T-helper 9 cell (primary cell): Measurements from ENCODE around the gene ARG2.

Experiments used
- DNase-seq: peaks from one replicate; pipeline ENCODE4 v3.0.0-alpha.2; 2020
- total RNA-seq, 2 donors: gene quantifications; one replicate each; lab custom pipeline; 2026; lab: John Stamatoyannopoulos, UW

Gene ARG2
- total RNA-seq, result 1.3 to 6.3 reads per million in 2 donors

DNA sequence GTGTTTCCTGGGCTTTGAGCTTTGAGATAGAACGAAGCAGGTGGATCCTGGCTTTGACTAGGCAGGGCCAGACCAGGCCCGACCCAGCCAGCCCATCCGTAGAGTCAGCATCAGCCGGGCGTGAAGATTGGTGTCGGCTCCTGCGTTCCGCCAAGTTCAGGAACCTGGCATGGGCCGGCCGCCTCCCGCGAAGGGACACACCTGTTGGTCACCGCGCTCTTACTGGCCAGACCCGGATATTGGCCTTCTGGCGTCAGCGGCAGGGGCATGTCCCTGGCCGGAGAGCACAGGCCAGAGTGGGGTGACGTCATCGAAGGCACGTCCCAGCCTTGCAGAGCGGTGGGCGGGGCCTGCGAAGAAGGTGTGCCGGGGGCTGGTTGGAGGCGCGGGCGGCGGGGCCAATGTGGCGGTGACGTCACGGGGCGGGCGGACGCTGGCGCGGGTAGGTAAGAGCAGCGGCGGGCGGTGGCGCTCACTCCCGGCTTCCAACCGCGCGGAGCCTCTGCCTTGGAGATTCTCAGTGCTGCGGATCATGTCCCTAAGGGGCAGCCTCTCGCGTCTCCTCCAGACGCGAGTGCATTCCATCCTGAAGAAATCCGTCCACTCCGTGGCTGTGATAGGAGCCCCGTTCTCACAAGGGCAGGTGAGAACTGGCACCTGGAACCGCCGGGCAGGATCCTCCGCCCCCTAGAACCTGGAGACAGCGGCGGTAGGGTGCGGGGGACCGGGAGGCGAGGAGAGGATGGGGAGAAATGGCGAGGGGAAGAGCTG lies at the start of gene ARG2:
Gene ARG2 (plus strand): TSS at position 475 of the 771 bp plus-strand sequence. CDS start 58 bp downstream, at position 533.
- DNase-seq, result peak; percentile 98

DNA sequence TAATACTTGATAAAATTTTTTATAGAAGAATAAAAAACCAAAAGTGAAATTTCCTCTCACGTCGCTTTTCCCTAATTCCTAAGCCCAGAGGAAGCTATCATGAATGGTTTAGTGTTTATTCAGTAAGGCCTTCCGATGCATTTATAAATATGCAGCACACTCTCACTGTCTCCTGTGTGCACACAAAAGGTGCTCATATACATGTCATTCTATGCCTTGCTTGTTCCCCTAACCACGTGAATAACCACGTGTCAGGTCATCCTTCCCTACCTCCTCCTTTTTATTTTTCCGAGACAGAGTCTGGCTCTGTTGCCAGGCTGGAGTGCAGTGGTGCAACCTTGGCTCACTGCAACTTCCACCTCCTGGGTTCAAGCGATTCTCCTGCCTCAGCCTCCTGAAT lies 49.3 kb upstream of the ARG2 start:
- DNase-seq, result no peak

DNA sequence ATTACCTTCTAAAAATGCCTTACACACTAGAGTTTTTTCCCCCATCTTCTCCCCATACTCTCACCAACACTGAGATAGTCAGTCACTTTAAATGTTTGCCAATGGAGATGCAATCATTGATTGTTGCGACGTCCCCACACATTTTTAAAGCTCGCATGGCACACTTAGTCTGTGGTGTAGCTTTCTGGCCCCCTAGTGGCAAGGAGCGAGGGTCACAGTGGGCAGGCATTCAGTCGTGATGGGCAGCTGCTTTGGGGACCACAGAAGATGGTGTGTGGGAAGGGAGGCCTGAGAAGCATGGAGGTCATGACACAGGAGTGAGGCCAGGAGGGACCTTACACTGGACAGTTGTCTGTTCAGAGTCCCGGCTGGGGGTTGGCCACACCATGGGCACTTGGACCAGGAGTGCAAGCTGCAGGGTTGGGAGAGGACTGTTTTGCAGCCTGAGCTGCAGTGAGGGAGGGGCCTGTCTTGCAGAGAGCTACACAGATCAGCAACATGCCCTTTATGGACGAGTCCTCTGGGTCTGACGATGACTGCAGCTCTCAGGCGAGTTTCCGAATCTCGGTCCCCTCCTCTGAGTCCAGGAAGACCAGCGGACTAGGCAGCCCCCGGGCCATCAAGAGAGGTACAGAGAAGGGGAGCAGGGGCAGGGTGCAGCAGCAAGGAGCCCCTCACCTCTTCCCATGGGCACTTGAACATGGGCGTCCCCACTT lies 48.3 kb upstream of the ARG2 start:
- DNase-seq, result peak; percentile 55

DNA sequence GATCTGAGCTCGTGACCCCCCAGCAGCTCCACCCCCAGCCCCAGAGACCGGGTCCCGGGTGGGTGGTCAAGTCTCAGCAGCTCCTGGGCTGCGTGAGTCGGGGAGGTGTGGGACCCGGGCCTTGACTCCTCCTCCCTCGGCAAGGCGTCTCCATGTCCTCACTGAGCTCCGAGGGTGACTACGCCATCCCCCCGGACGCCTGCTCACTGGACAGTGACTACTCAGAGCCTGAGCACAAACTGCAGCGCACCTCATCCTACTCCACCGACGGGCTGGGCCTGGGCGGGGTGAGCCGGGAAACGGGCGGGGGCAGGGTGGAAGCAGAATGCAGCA lies 47.8 kb upstream of the ARG2 start:
- no peak for DNase-seq

DNA sequence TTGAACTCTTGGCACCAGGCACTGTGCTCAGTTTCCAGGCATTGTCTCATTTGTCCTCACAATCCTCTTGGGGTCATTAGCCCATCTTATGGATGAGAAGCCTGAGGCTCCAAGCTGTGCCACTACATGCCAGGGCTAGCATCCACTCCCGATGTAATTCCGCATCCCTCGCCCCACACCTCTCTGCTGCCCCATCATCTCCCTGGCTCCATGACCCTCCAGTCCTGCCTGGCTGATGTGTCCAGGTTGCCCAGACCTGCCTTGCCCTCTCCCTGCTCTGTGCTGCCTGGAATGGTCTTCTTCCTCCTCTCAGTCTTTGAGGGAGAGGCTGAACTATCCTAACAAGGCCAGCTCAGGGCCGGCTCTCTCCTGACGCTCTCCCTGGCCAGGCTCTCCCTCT lies 47.1 kb upstream of the ARG2 start:
- no peak for DNase-seq

DNA sequence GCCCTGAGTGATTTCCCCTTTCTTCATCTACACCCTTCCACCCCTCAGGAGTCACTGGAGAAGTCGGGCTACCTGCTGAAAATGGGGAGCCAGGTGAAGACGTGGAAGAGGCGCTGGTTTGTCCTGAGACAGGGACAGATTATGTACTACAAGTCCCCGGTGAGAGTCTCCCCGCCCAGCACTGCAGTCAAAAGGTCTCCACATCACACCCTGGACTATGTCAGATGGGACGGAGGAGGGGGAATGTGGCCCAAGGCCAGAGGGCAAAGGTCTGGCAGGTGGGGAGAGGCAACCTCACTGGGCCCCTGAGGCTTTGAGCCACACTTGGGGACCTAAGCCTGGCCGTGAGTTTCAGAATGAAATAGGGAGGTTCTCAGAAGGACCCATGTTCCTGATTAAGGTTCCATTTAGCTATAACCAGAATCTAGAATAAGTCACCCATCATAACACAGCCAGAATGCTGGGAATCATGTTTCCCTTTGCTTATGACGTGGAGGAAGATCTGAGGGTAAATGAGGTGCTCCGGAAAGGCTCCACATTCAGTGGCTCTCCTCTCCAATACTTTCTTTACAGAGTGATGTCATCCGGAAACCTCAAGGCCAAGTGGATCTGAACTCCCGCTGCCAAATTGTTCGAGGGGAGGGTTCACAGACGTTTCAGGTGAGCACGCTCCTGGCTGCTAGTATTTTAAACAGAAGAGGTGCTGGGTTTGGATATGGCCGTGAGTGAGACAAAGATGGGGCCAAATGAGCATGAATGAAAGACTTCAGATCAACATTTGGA lies 46.3 kb upstream of the ARG2 start:
- no peak for DNase-seq

DNA sequence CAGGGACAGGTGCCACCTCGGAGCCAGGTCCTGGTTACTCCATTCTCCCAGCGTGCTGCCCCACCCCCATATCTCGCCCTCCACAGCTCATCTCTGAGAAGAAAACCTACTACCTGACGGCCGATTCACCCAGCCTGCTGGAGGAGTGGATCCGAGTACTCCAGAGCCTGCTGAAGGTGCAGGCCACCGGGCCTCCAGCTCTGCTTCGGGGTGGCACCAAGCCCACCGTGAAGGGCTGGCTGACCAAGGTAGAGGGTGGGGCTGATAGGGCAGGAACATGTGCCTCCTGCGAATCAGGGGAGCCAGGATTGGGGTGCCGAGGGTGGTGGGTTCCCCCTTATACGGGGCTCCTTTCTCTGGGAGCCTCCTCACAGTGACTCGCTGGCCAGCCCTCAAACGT lies 45.6 kb upstream of the ARG2 start:
- DNase-seq, result no peak

DNA sequence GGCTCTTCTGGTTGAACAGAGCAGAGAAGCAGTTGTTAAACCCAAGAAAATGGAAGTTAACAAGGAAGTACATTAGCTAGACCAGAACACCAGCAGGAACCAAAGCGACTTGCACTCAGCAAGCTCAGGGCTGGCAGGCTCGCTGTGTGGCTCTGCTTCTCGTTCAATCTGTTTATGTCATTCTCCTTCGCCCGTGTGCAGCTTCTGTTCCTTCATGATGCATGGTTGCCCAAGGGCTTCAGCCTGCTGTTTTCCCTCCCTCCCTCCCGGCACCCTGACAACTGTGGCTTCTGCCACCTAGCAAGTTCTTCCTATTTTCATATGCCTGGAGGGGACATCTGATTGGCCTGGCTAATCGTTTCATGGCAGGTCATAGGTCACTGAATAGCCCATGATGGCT lies 44.9 kb upstream of the ARG2 start:
- DNase-seq, result no peak

DNA sequence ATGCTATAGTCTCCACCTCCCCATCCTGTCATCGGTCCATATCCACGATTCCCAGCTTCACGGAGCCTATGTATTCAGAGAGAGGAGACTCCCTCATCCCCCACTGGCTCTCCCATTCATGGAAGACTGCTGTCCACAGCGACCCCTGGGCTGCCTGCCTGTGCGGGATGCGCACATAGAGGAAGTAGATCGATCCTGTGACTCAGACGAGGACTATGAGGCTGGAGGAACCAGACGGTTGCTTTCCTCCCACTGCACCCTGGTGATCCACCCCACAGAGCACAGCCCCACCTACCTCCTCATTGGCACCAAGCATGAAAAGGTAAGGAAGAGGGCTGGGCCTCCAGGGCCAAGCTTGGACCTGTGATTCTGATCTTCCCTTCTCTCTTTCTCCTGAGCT lies 44.0 kb upstream of the ARG2 start:
- DNase-seq, result no peak

DNA sequence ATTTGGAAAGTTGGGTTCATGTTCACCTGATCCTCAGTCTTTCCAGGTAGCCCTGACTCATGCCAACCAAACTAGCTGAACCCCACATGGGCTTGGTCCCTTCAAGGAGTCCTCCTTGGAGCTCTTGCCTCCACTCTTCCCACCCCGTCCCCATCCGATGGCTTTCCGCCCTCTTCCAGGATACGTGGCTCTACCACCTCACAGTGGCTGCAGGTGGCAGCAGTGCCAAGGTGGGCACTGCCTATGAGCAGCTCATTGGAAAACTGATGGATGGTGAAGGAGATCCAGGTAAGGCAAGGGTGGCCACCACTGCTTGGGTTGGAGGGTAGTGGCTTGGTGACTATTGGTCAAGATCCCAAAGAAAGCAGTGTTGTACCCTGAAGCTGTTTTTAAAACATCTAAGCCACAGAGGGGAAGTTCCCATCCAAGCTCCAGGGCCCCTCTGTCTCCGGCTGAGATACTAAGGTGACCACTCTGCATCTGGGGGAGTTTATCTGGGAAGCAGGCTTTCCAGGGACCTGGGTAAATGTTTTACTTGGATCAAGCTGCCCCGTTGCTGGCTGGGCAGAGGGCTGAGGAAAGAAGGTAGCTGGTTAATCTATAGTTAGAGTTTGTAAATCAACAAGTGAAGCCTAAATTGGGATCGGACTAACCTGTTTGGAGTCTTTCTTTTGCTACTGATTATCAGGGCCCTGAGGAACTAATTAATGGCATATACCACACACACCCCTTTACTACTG lies 43.3 kb upstream of the ARG2 start:
- DNase-seq, result no peak

DNA sequence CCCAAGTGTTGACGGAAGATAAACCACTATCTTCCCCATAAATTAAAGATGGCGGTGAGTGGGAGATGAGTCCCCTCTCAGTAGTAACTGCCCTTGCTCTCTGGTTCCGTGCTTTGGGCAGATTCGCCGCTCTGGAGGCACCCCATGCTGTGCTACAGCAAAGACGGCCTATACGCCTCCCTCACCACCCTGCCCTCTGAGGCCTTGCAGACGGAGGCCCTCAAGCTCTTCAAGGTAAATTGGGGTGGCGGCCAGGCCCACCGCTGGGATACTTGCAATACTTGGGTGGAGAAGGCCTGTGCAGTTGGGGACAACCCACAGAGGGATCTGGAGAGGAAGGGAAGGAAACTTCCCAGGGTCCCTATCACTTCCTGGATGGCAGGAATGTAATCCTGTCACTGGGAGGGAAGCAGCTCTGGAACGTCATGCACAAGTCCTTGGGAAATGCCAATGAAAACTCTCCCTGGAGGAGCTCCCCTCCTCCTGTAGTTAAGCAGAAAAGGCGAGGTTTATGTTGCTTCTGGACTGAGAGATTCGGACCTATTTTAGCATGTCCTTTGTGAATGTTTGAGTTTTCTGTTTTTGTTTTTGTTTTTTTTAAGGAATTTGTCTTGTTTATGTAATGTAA lies 42.4 kb upstream of the ARG2 start:
- DNase-seq, result no peak

DNA sequence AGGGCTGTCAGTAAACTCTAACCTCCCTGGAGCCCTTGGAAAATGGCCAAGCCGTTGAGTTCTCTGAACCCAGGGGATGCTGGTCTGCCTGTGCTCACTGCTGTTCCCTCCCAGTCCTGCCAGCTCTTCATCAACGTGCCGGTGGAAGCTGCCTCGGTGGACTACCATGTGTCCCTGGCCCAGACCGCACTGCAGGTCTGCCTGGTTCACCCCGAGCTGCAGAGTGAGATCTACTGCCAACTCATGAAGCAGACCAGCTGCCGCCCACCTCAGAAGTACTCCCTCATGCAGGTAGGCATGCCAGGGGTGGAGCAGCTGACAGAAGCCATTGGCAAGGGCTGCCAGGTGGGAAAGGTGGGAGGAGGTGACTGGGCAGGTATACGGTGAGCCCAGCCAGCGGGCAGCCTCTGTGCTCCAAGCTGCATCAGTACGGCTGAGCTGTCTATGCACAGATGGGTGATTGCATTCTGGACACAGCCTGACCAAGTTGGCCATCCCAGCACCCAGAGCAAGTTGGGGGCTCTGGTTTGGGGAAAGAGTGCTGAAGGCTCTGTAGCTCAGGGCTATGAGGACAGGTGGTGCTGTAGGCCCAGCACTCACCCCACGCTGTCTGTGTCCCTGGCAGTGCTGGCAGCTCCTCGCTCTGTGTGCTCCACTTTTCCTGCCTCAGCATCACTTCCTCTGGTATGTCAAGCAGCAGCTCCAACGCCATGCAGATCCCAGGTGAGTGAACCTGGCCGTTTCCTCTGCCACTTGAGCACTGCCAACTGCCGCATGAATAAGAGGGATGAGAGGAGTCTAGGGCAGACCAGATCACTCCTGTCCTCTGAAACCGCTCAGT lies 41.6 kb upstream of the ARG2 start:
- DNase-seq, result no peak

DNA sequence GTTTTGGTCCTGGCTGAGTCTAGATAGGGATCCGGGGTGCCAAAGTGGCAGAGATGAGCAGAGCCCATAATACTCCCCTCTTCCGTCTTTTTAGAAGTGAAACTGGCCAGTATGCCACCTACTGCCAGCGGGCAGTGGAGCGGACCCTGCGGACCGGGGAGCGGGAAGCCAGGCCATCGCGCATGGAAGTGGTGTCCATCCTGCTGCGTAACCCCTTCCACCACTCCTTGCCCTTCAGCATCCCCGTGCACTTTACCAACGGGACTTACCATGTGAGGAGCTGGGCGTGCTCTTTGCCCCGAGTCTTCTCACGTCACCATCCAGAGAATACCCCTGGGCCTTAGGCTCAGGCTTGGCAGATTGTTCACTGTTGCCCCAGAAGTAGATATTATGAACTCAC lies 40.7 kb upstream of the ARG2 start:
- no peak for DNase-seq

DNA sequence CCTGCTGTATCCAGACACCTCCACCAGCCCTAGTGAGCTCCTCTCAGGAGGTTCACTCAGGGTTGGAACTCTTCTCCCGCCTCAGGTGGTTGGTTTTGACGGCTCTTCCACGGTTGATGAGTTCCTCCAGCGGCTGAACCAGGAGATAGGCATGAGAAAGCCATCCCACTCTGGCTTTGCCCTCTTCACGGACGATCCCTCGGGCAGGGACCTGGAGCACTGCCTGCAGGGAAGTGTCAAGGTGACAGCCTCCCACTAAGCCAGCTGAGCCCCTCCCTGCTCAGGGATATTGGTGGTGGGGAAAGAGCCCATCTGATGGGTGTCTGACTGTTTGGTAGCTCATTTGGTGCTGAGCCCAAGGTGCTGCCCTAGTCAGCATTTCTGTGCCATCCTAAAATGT lies 40.1 kb upstream of the ARG2 start:
- DNase-seq, result no peak

DNA sequence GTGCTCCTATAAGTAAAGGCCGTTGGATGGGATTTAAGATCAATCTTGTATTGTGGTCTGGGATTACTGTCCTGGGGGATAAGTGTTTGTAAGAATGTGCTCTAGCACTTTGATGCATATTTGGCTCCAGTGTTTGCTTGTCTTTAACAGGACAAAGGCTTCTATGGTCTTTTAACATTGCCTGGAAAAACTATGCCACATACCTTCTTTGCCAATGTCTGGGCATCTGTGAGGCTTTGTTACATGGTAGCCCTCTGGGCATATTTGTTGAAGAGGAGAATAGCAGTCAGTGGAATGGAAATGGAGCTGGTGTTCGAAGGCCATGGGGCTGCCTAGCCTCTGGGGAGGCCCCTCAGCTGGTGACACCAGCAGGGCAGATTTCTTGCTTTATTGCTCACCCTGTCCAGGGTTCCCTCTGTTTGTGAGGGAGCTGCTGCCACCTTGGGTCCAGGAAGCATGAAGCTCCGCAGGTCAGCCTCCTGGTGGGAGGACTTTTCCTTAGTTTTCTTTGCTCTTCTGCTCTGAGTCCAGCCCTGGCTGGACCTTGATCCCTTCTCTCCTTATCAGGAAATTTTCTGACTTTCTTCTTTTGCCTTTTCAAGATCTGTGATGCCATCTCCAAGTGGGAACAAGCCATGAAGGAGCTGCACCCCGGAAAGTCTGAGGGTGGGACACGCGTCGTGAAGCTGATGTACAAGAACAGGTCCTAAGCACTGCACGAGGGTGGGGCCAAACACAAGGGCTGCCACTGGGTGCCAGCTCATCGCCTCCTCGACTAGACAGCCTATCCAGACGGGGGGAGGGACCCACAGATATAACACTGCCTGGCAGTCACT lies 39.2 kb upstream of the ARG2 start:
- no peak for DNase-seq

DNA sequence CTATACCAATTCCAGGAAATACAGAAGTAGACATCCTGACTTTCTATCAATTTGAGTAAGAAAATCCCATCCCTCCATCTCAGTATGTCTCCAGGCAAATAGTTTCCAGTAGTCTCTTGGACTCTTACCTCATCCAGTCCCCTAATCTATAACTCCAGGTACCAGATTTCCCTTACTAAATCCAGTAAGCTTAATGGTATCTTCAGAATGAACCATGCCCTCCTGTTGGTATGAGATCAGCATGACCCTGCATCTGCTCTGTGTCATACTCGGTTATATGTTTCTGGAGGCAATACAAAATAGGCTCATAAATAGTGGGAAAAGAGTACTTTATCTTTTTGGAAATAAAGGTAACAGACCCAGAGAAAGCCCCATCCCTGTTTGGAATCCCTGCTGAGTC lies 38.1 kb upstream of the ARG2 start:
- no peak for DNase-seq

DNA sequence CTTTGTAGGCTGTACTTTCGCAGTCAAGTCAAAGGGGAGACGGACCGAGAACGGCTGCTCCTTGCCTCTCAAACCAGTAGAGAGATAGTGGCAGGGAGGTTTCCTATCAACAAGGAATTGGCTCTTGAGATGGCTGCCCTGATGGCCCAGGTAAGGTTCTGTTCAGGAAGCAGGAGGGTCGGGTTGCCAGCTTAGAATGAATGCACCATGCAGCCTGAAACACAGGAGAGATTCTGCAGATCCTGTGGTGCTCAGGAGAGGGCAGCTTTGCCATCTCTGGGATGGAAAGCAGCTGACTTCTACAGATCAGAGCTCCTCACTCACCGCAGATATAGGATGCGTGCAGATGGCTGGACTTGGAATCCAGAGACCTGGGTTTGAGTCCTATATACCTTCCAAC lies 37.7 kb upstream of the ARG2 start:
- no peak for DNase-seq

DNA sequence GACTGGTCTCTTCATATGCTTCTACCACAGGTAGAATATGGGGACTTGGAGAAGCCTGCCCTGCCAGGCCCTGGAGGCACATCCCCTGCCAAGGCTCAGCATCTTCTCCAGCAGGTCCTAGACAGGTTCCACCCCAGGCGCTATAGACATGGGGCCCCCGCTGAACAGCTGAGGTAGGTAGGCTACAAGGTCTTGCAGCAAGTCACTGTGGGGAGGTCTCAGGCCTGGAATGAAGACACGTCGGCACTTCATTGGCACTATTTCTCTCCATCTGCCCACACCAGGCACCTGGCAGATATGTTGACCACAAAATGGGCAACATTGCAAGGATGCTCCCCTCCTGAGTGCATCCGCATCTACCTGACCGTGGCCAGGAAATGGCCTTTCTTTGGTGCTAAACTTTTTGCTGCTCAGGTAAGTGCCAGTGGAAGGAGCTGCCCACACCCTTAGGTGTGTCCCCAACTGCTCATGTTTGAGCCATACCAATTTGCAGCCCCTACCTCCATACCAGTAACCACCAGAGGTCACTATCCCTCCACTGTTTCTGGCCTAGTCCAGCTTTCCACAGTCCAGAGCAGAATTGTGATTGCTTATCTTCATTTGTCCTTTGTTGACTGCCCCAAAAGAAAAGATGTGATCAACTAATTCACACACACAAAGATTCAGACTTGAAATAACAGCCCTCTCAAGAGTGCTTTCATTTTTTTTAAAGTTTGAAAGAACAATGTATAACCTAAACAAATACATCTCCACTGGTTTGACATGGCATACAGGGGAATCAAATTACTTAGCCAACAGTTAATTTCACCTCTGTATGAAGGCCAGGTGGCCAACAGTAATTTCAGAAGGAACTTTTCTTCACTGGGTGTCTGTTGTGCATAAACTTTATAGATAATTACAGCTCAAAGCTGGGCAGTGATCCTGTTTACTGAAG lies 35.7 kb upstream of the ARG2 start:
- peak; percentile 10 for DNase-seq

DNA sequence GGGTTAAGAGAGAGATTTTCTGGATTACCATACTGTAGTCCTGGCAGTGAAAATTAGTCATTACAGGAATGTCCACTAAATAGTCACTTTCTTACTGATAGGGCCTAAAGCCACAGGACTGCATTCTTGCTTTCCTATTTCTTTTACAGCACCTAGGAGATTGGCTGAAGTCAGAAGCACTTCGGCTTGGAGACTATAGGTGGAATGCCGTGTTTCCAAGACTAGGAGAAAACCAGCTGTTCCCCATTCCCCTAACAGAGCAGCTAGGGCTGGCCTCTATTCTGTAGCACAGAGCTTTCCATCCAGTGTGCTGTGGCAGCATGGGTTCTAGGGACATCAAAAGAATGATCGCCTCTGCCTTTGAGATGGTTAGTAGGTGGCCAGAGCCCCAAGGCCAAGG lies 34.7 kb upstream of the ARG2 start:
- no peak for DNase-seq

DNA sequence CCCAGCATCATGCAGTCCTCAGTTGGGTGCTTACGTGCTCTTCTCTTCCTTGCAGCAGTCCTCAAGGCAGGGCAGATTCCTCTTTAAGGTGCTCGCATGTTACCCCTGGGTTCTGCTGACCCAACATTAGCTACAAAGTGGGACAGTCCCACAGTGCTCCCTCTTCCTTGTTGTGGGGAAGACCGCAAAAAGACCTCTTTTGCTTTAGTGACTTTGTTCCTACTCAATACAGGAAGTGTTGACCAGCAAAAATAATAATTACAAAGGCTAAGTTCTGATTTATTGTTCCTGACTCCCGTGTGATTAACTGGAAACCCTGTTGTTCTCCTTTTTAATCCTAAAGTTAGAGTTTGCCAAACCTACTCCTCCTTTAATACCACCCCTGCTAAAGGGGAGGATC lies 33.4 kb upstream of the ARG2 start:
- no peak for DNase-seq
